HCT116 (cell line): ENCODE measurements around the gene SLC25A12. TPM values are rescaled to one million over a fixed set of nuclear protein-coding genes. Genes with fewer than 3 reads are reported as not detected.

Source experiments
- ATAC-seq: fragments of 200-7000 bp; cut with Tn5 transposase; 2 replicates; pipeline ENCODE4 v1.9.1; 2020; ENCODE audit warnings: mild to moderate bottlenecking, moderate library complexity
- BruUV-seq: library from RNA; stranded (reverse); fragments of 400-500 nt; replicated peaks from 2 replicates; lab custom pipeline; 2021; lab: Mats Ljungman, UMichigan
- CTCF ChIA-PET: fragments of 300-600 bp; sonication (Branson Sonifier 250); formaldehyde crosslinking; loops from one replicate; lab custom pipeline; 2021; ENCODE audit warnings: antibody characterized with exemption; lab: Charles Lee
- POLR2A ChIA-PET: fragments of 300-600, 350-600 bp; sonication (Branson Sonifier 250); formaldehyde crosslinking; loops from one replicate; lab custom pipeline; 2021; ENCODE audit warnings: antibody characterized with exemption; lab: Charles Lee
- RAD21 ChIA-PET, 2 experiments: fragments of 300-600 bp; sonication (Branson Sonifier 250); formaldehyde crosslinking; loops; one replicate each; lab custom pipeline; 2023; ENCODE audit warnings: low total read pairs in 2 of 2; ENCODE audit not compliant: uncharacterized antibody in 2 of 2, unreplicated experiment in 2 of 2, low non-redundant PET in 1 of 2; lab: Charles Lee
- DNase-seq: peaks from one replicate; pipeline ENCODE4 v3.0.0-alpha.2; 2010; ENCODE audit warnings: low read depth, low spot score
- H2AFZ ChIP-seq: fragments of 200-600 bp; shearing (Covaris generic), sonication (generic); 2 replicates; pipeline ENCODE4 v1.6.1; 2017; ENCODE audit warnings: low read depth, mixed run types, mixed read lengths, antibody characterized with exemption, low read length; ENCODE audit not compliant: poor library complexity, severe bottlenecking
- H3K27ac ChIP-seq: 2 replicates; pipeline ENCODE4 v1.5.1; 2012; ENCODE audit warnings: low read depth, low read length
- H3K27me3 ChIP-seq: fragments of 200-600 bp; sonication (generic); 2 replicates; pipeline ENCODE4 v1.6.1; 2016; ENCODE audit warnings: mixed run types, low read length, mixed read lengths; ENCODE audit not compliant: insufficient read depth
- H3K36me3 ChIP-seq, 2 experiments: fragments of 200-500 bp in 1 of 2; fragments of 200-600 bp in 1 of 2; sonication (Bioruptor generic) in 1 of 2; sonication (generic) in 1 of 2; 2 replicates each; pipeline versions ENCODE4 v1.5.1 to v1.6.1; 2014 to 2016; ENCODE audit warnings: low read length in 2 of 2, inconsistent platforms in 1 of 2, mixed read lengths in 1 of 2, mixed run types in 1 of 2; ENCODE audit not compliant: insufficient read depth in 2 of 2, control insufficient read depth in 1 of 2
- H3K4me1 ChIP-seq, 2 experiments: fragments of 200-600 bp in 1 of 2; sonication (generic) in 1 of 2; 2 replicates each; pipeline versions ENCODE4 v1.5.1 to v1.6.1; 2012 to 2017; ENCODE audit warnings: low read length in 2 of 2, inconsistent platforms in 1 of 2, mild to moderate bottlenecking in 1 of 2, mixed read lengths in 1 of 2, mixed run types in 1 of 2, moderate library complexity in 1 of 2; ENCODE audit not compliant: insufficient read depth in 2 of 2, control insufficient read depth in 1 of 2
- H3K4me2 ChIP-seq: fragments of 200-600 bp; sonication (generic); 2 replicates; pipeline ENCODE4 v1.6.1; 2017; ENCODE audit warnings: mixed run types, low read length, mixed read lengths
- H3K4me3 ChIP-seq, 2 experiments: fragments of 200-600 bp in 1 of 2; sonication (generic) in 1 of 2; replicated peaks in 1 of 2; 2 replicates each; pipeline ENCODE4 v1.5.1; 2011 to 2016; ENCODE audit warnings: low read length in 2 of 2, control low read depth in 1 of 2, low read depth in 1 of 2, mild to moderate bottlenecking in 1 of 2, mixed read lengths in 1 of 2, mixed run types in 1 of 2
- H3K79me2 ChIP-seq: fragments of 200-600 bp; sonication (generic); 2 replicates; pipeline ENCODE4 v1.6.1; 2017; ENCODE audit warnings: mild to moderate bottlenecking, mixed run types, low read length, moderate library complexity, mixed read lengths; ENCODE audit not compliant: insufficient read depth
- H3K9ac ChIP-seq: fragments of 200-600 bp; sonication (generic); 2 replicates; pipeline ENCODE4 v1.6.1; 2016; ENCODE audit warnings: low read length, mixed read lengths
- H3K9me2 ChIP-seq: fragments of 200-600 bp; sonication (generic), shearing (Covaris generic); 2 replicates; pipeline ENCODE4 v1.6.1; 2017; ENCODE audit warnings: mixed run types, mild to moderate bottlenecking, moderate library complexity; ENCODE audit not compliant: insufficient read depth
- H3K9me3 ChIP-seq, 2 experiments: fragments of 200-500 bp in 1 of 2; fragments of 200-600 bp in 1 of 2; sonication (Bioruptor generic) in 1 of 2; sonication (generic) in 1 of 2; 2 replicates each; pipeline ENCODE4 v1.6.1; 2014 to 2017; ENCODE audit warnings: low read length in 2 of 2, mixed read lengths in 2 of 2, inconsistent platforms in 1 of 2, low read depth in 1 of 2, mild to moderate bottlenecking in 1 of 2, mixed run types in 1 of 2, moderate library complexity in 1 of 2; ENCODE audit not compliant: control insufficient read depth in 1 of 2, insufficient read depth in 1 of 2
- H4K20me1 ChIP-seq: fragments of 200-600 bp; sonication (generic), shearing (Covaris generic); 2 replicates; pipeline ENCODE4 v1.6.1; 2017; ENCODE audit warnings: mixed run types, mild to moderate bottlenecking, moderate library complexity; ENCODE audit not compliant: insufficient read depth
- ATF3 ChIP-seq: IDR thresholded peaks from 2 replicates; pipeline ENCODE4 v1.6.1; 2012
- CEBPB ChIP-seq: IDR thresholded peaks from 2 replicates; pipeline ENCODE4 v1.6.1; 2012; ENCODE audit warnings: low read depth
- CTCF ChIP-seq, 3 experiments: fragments of 200-600 bp in 1 of 3; sonication (generic) in 1 of 3; IDR thresholded peaks in 2 of 3; conservative IDR thresholded peaks in 1 of 3; 2 replicates each; pipeline ENCODE4 v1.5.1; 2012 to 2017; ENCODE audit warnings: low read depth in 2 of 3, low read length in 2 of 3, antibody characterized with exemption in 1 of 3, borderline replicate concordance in 1 of 3, control low read depth in 1 of 3, mild to moderate bottlenecking in 1 of 3, mixed read lengths in 1 of 3, mixed run types in 1 of 3, moderate library complexity in 1 of 3; ENCODE audit not compliant: insufficient read depth in 1 of 3
- EGR1 ChIP-seq: IDR thresholded peaks from 2 replicates; pipeline ENCODE4 v1.6.1; 2012; ENCODE audit warnings: low read depth
- ELF1 ChIP-seq: IDR thresholded peaks from 2 replicates; pipeline ENCODE4 v1.6.1; 2012; ENCODE audit warnings: low read depth, borderline replicate concordance
- EZH2phosphoT487 ChIP-seq: fragments of 200-600 bp; IDR thresholded peaks from 2 replicates; pipeline ENCODE4 v1.6.1; 2018; ENCODE audit warnings: antibody characterized with exemption, borderline replicate concordance
- FOSL1 ChIP-seq: IDR thresholded peaks from 2 replicates; pipeline ENCODE4 v1.6.1; 2012; ENCODE audit warnings: low read depth
- JUND ChIP-seq: IDR thresholded peaks from 2 replicates; pipeline ENCODE4 v1.6.1; 2012
- MAX ChIP-seq: IDR thresholded peaks from 2 replicates; pipeline ENCODE4 v1.6.1; 2012
- POLR2A ChIP-seq: IDR thresholded peaks from 2 replicates; pipeline ENCODE4 v1.7.0; 2011; ENCODE audit warnings: borderline replicate concordance; ENCODE audit not compliant: insufficient read depth, insufficient read length; ENCODE audit errors: extremely low read depth
- POLR2AphosphoS5 ChIP-seq: IDR thresholded peaks from 2 replicates; pipeline ENCODE4 v1.6.1; 2011; ENCODE audit warnings: mild to moderate bottlenecking, low read depth, low read length, moderate library complexity
- REST ChIP-seq: IDR thresholded peaks from 2 replicates; pipeline ENCODE4 v1.6.1; 2012; ENCODE audit warnings: low read depth
- SIN3A ChIP-seq: IDR thresholded peaks from 2 replicates; pipeline ENCODE4 v1.6.1; 2012; ENCODE audit warnings: low read depth
- SP1 ChIP-seq: IDR thresholded peaks from 2 replicates; pipeline ENCODE4 v1.6.1; 2012; ENCODE audit warnings: low read depth
- SRF ChIP-seq: IDR thresholded peaks from 2 replicates; pipeline ENCODE4 v1.6.1; 2012; ENCODE audit warnings: low read depth
- TCF7L2 ChIP-seq: IDR thresholded peaks from 2 replicates; pipeline ENCODE4 v1.7.0; 2011; ENCODE audit warnings: borderline replicate concordance, inconsistent platforms; ENCODE audit not compliant: insufficient read depth, insufficient read length; ENCODE audit errors: extremely low read depth
- ZBTB33 ChIP-seq: IDR thresholded peaks from 2 replicates; pipeline ENCODE4 v1.6.1; 2011; ENCODE audit warnings: mild to moderate bottlenecking, low read length, moderate library complexity; ENCODE audit not compliant: insufficient replicate concordance; ENCODE audit errors: extremely low read depth
- ZFX ChIP-seq: fragments of 450-650 bp; IDR thresholded peaks from 2 replicates; pipeline ENCODE4 v1.6.1; 2017
- intact Hi-C: fragments of 100-400 bp; cut with micrococcal nuclease; formaldehyde crosslinking; loops from 2 replicates; pipeline ENCODE4 v1.10.0; 2022
- total RNA-seq: library from RNA; stranded (reverse); gene quantifications from one replicate; pipeline ENCODE4 v1.2.1, GENCODE V29; 2021; ENCODE audit not compliant: unreplicated experiment

The SLC25A12 gene
- total RNA-seq, 1 experiment from 2014 or later = 16.0 TPM

- CTCF ChIA-PET = no interaction called here
Observed at GRCh38 chr2:171778515-171778914, 115.5 kb downstream of the SLC25A12 start.

More at GRCh38 chr2:171778515-171778914, 115.5 kb downstream of the SLC25A12 start:
- Histone ChIP-seq H3K36me3 (no peaks in the 10 kb centered on the region), H3K27ac (no peak overlapping the region), H3K9ac (no peak overlapping the region), H3K27me3 (no peaks in the 10 kb centered on the region), H4K20me1 (no peaks in the 10 kb centered on the region), H3K4me3 (no peak overlapping the region), H3K4me1 (no peaks in the 10 kb centered on the region), H3K9me3 (no peaks in the 10 kb centered on the region; a peak in 1 of 4 replicates), H3K79me2 (no peaks in the 10 kb centered on the region), H2AFZ (no peak overlapping the region), H3K4me2 (no peak overlapping the region), H3K9me2 (no peaks in the 10 kb centered on the region)
- intact Hi-C loops = no loop called here
- RAD21 ChIA-PET = no interaction called here
- no peak for TF ChIP-seq ATF3
- TF ChIP-seq EGR1 = no peak
- no peak for TF ChIP-seq MAX
- no peak for TF ChIP-seq POLR2AphosphoS5
- no peak for TF ChIP-seq JUND
- TF ChIP-seq SRF = no peak
- TF ChIP-seq ELF1 = no peak
- TF ChIP-seq CEBPB = no peak
- TF ChIP-seq REST = no peak
- TF ChIP-seq SP1 = no peak
- no peak for TF ChIP-seq EZH2phosphoT487
- TF ChIP-seq ZFX = no peak
- TF ChIP-seq FOSL1 = no peak
- no peak for TF ChIP-seq CTCF (IDR thresholded peaks at IDR 0.05 in 2 of 3, conservative IDR thresholded peaks at IDR 0.05 in 1 of 3; ENCODE audit: borderline replicate concordance in 1 of 3, insufficient read depth in 1 of 3, low read depth in 2 of 3, low read length in 2 of 3)
- TF ChIP-seq SIN3A = no peak
- TF ChIP-seq ZBTB33 = no peak
- no peak for TF ChIP-seq POLR2A
- no peak for TF ChIP-seq TCF7L2
- BruUV-seq = no TSS peak
- POLR2A ChIA-PET = no interaction called here
- ATAC-seq = no peak
- no peak for DNase-seq
